HEK293 (cell line): ENCODE data around the gene NAXE.
A peak's percentile ranks its signal among the peaks of the same experiment; 100 is the strongest.

ENCODE experiments used
- CTCF ChIA-PET: fragments of 350-600 bp; formaldehyde crosslinking; extraction: SDS; loops from one replicate; lab custom pipeline; 2021; ENCODE audit warnings: antibody characterized with exemption; lab: Yijun Ruan, JAX
- POLR2A ChIA-PET: fragments of 300-600 bp; formaldehyde crosslinking; extraction: SDS; loops from one replicate; lab custom pipeline; 2020; ENCODE audit warnings: antibody characterized with exemption, inconsistent platforms; lab: Yijun Ruan, JAX
- H3K27ac ChIP-seq: fragments of 200-500 bp; sonication (Bioruptor generic); 2 replicates; pipeline ENCODE4 v1.5.1; 2014; ENCODE audit warnings: low read depth, low read length, control low read depth, inconsistent platforms; ENCODE audit errors: extremely low read depth
- H3K36me3 ChIP-seq, 2 experiments: fragments of 200-500 bp in 1 of 2; sonication (Bioruptor generic) in 1 of 2; 1 replicate in 1 of 2; 2 replicates in 1 of 2; pipeline ENCODE4 v1.5.1; 2014 to 2017; ENCODE audit warnings: inconsistent platforms in 2 of 2, low read length in 2 of 2; ENCODE audit not compliant: control insufficient read depth in 2 of 2, insufficient read depth in 1 of 2
- H3K4me1 ChIP-seq: fragments of 200-500 bp; sonication (Bioruptor generic); 2 replicates; pipeline ENCODE4 v1.5.1; 2014; ENCODE audit warnings: mild to moderate bottlenecking, low read length, inconsistent platforms; ENCODE audit not compliant: control insufficient read depth, insufficient read depth
- H3K4me3 ChIP-seq: 2 replicates; pipeline ENCODE4 v1.5.1; 2011; ENCODE audit warnings: low read depth, mild to moderate bottlenecking, control low read depth, low read length, moderate library complexity
- H3K9me3 ChIP-seq: fragments of 200-500 bp; sonication (Bioruptor generic); 2 replicates; pipeline ENCODE4 v1.5.1; 2014; ENCODE audit warnings: low read depth, low read length, inconsistent platforms; ENCODE audit not compliant: control insufficient read depth, insufficient read depth
- IKZF3 ChIP-seq: fragments of 450-650 bp; IDR thresholded peaks from 2 replicates; pipeline ENCODE4 v1.5.0; 2018; ENCODE audit warnings: missing biosample characterization, mild to moderate bottlenecking, missing genetic modification characterization, moderate library complexity
- OSR2 ChIP-seq: fragments of 450-650 bp; formaldehyde crosslinking; IDR thresholded peaks from 2 replicates; pipeline ENCODE4 v1.5.1; 2016; ENCODE audit warnings: missing biosample characterization, missing genetic modification characterization
- PRDM1 ChIP-seq: fragments of 450-650 bp; formaldehyde crosslinking; IDR thresholded peaks from 2 replicates; pipeline ENCODE4; 2016; ENCODE audit warnings: missing biosample characterization, missing genetic modification characterization
- RBAK ChIP-seq: fragments of 450-650 bp; formaldehyde crosslinking; IDR thresholded peaks from 2 replicates; pipeline ENCODE4 v1.5.1; 2016; ENCODE audit warnings: missing biosample characterization, missing genetic modification characterization
- SCRT1 ChIP-seq: fragments of 450-650 bp; formaldehyde crosslinking; IDR thresholded peaks from 2 replicates; pipeline ENCODE4 v1.5.1; 2016; ENCODE audit warnings: missing biosample characterization, missing genetic modification characterization, borderline replicate concordance
- SCRT2 ChIP-seq: fragments of 450-650 bp; formaldehyde crosslinking; IDR thresholded peaks from 2 replicates; pipeline ENCODE4 v1.5.1; 2016; ENCODE audit warnings: missing biosample characterization, missing genetic modification characterization
- SP7 ChIP-seq: fragments of 450-650 bp; formaldehyde crosslinking; IDR thresholded peaks from 2 replicates; pipeline ENCODE4 v1.5.1; 2016; ENCODE audit warnings: missing biosample characterization, missing genetic modification characterization
- ZEB2 ChIP-seq: fragments of 450-650 bp; formaldehyde crosslinking; IDR thresholded peaks from 2 replicates; pipeline ENCODE4 v1.5.1; 2016; ENCODE audit warnings: missing biosample characterization, missing genetic modification characterization
- ZFHX2 ChIP-seq: fragments of 450-650 bp; formaldehyde crosslinking; conservative IDR thresholded peaks from 2 replicates; pipeline ENCODE4 v1.5.1; 2016; ENCODE audit warnings: missing biosample characterization, missing genetic modification characterization
- ZIC2 ChIP-seq: fragments of 450-650 bp; formaldehyde crosslinking; IDR thresholded peaks from 2 replicates; pipeline ENCODE4 v1.5.1; 2016; ENCODE audit warnings: missing biosample characterization, missing genetic modification characterization
- ZNF112 ChIP-seq: fragments of 450-650 bp; formaldehyde crosslinking; IDR thresholded peaks from 2 replicates; pipeline ENCODE4 v1.5.0; 2017; ENCODE audit warnings: missing biosample characterization, missing genetic modification characterization
- ZNF133 ChIP-seq: fragments of 450-650 bp; formaldehyde crosslinking; IDR thresholded peaks from 2 replicates; pipeline ENCODE4 v1.5.1; 2016; ENCODE audit warnings: missing biosample characterization, missing genetic modification characterization
- ZNF184 ChIP-seq: fragments of 450-650 bp; IDR thresholded peaks from 2 replicates; pipeline ENCODE4 v1.5.1; 2018; ENCODE audit warnings: missing biosample characterization, mild to moderate bottlenecking, missing genetic modification characterization
- ZNF335 ChIP-seq: fragments of 450-650 bp; formaldehyde crosslinking; conservative IDR thresholded peaks from 2 replicates; pipeline ENCODE4 v1.5.1; 2016; ENCODE audit warnings: missing biosample characterization, missing genetic modification characterization
- ZNF341 ChIP-seq: fragments of 450-650 bp; formaldehyde crosslinking; IDR thresholded peaks from 2 replicates; pipeline ENCODE4; 2016; ENCODE audit warnings: low read depth, missing biosample characterization, missing genetic modification characterization
- ZNF362 ChIP-seq: fragments of 450-650 bp; formaldehyde crosslinking; IDR thresholded peaks from 2 replicates; pipeline ENCODE4 v1.5.1; 2016; ENCODE audit warnings: missing biosample characterization, missing genetic modification characterization
- ZNF366 ChIP-seq: fragments of 450-650 bp; formaldehyde crosslinking; conservative IDR thresholded peaks from 2 replicates; pipeline ENCODE4 v1.5.1; 2016; ENCODE audit warnings: missing biosample characterization, missing genetic modification characterization
- ZNF423 ChIP-seq: fragments of 450-650 bp; formaldehyde crosslinking; IDR thresholded peaks from 2 replicates; pipeline ENCODE4 v1.5.1; 2016; ENCODE audit warnings: missing biosample characterization, missing genetic modification characterization
- ZNF544 ChIP-seq: fragments of 450-650 bp; formaldehyde crosslinking; IDR thresholded peaks from 2 replicates; pipeline ENCODE4 v1.5.0; 2017; ENCODE audit warnings: missing biosample characterization, missing genetic modification characterization
- ZNF600 ChIP-seq: fragments of 450-650 bp; formaldehyde crosslinking; IDR thresholded peaks from 2 replicates; pipeline ENCODE4 v1.5.1; 2016; ENCODE audit warnings: missing biosample characterization, missing genetic modification characterization
- ZNF621 ChIP-seq: fragments of 450-650 bp; formaldehyde crosslinking; IDR thresholded peaks from 2 replicates; pipeline ENCODE4 v1.5.1; 2017; ENCODE audit warnings: missing biosample characterization, missing genetic modification characterization
- ZNF692 ChIP-seq: fragments of 450-650 bp; formaldehyde crosslinking; IDR thresholded peaks from 2 replicates; pipeline ENCODE4 v1.5.1; 2016; ENCODE audit warnings: missing biosample characterization, missing genetic modification characterization
- ZNF791 ChIP-seq: fragments of 450-650 bp; formaldehyde crosslinking; IDR thresholded peaks from 2 replicates; pipeline ENCODE4 v1.5.1; 2016; ENCODE audit warnings: missing biosample characterization, missing genetic modification characterization
- ZSCAN16 ChIP-seq: fragments of 450-650 bp; formaldehyde crosslinking; IDR thresholded peaks from 2 replicates; pipeline ENCODE4 v1.5.1; 2016; ENCODE audit warnings: missing biosample characterization, missing genetic modification characterization
- ZXDB ChIP-seq: fragments of 450-650 bp; formaldehyde crosslinking; IDR thresholded peaks from 2 replicates; pipeline ENCODE4 v1.5.1; 2016; ENCODE audit warnings: missing biosample characterization, missing genetic modification characterization
- TF ChIP-seq, protein P1 (sequence below): fragments of 450-650 bp; formaldehyde crosslinking; IDR thresholded peaks from 2 replicates; pipeline ENCODE4 v1.5.1; 2016; ENCODE audit warnings: missing biosample characterization, missing genetic modification characterization
- TF ChIP-seq, protein P2 (sequence below): fragments of 450-650 bp; formaldehyde crosslinking; IDR thresholded peaks from 2 replicates; pipeline ENCODE4 v1.5.1; 2016; ENCODE audit warnings: missing biosample characterization, missing genetic modification characterization
- TF ChIP-seq, protein P3 (sequence below): fragments of 450-650 bp; formaldehyde crosslinking; IDR thresholded peaks from 2 replicates; pipeline ENCODE4 v1.5.1; 2016; ENCODE audit warnings: missing biosample characterization, missing genetic modification characterization

Gene NAXE

GRCh38 chr1:156615946-156616345 lies 24.4 kb downstream of the NAXE start:
- H3K27ac ChIP-seq = 0 out of 2 replicates have a peak overlapping the region, but pooled peaks have one; percentile 0
- H3K36me3 ChIP-seq = no peaks in the 10 kb centered on the region
- no peaks in the 10 kb centered on the region for H3K9me3 ChIP-seq
- TF ChIP-seq ZNF600 = no peak
- no peak for TF ChIP-seq ZNF621 (tag by site-specific recombination)
- 0 out of 2 replicates have a peak, but pooled peaks have one; percentile 0 for TF ChIP-seq ZFHX2 (tag by site-specific recombination)
- H3K4me3 ChIP-seq = no peak overlapping the region
- ChIA-PET CTCF (interaction anchor here (0.6 to 8.1 kb wide), 4 partner anchors 10 to 72 kb away, joined by 3 to 95 read pairs (median 7); no protein-coding TSS in a partner anchor), POLR2A (interaction anchor here (0.8 kb wide), 2 partner anchors 8 to 29 kb away, joined by 3 to 4 read pairs; no protein-coding TSS in a partner anchor)
- peaks cover 5% of the 10 kb centered on the region for H3K4me1 ChIP-seq

GRCh38 chr1:156616463-156616862 lies 24.9 kb downstream of the NAXE start:
- H3K27ac ChIP-seq = 0 out of 2 replicates have a peak overlapping the region, but pooled peaks have one; percentile 0
- H3K4me3 ChIP-seq = no peak overlapping the region
- no peaks in the 10 kb centered on the region for H3K36me3 ChIP-seq
- ChIA-PET POLR2A (no interaction called here), CTCF (interaction anchor here (0.6 to 8.1 kb wide), 12 partner anchors 8 to 172 kb away, joined by 3 to 95 read pairs (median 5); partner anchors contain the start of gene TTC24)
- H3K9me3 ChIP-seq = no peaks in the 10 kb centered on the region
- peaks cover 5% of the 10 kb centered on the region for H3K4me1 ChIP-seq
- TF ChIP-seq ZNF341 (tag by site-specific recombination) = peak; percentile 82
- TF ChIP-seq, protein P1, sequence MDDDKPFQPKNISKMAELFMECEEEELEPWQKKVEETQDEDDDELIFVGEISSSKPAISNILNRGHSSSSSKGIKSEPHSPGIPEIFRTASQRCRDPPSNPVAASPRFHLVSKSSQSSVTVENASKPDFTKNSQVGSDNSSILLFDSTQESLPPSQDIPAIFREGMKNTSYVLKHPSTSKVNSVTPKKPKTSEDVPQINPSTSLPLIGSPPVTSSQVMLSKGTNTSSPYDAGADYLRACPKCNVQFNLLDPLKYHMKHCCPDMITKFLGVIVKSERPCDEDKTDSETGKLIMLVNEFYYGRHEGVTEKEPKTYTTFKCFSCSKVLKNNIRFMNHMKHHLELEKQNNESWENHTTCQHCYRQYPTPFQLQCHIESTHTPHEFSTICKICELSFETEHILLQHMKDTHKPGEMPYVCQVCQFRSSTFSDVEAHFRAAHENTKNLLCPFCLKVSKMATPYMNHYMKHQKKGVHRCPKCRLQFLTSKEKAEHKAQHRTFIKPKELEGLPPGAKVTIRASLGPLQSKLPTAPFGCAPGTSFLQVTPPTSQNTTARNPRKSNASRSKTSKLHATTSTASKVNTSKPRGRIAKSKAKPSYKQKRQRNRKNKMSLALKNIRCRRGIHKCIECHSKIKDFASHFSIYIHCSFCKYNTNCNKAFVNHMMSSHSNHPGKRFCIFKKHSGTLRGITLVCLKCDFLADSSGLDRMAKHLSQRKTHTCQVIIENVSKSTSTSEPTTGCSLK (tag by site-specific recombination) = no peak
- TF ChIP-seq ZNF366 = peak; percentile 63
- TF ChIP-seq ZNF184 (tag by site-specific recombination) = peak; percentile 25; the same call in 1 of the 2 replicates
- no peak for TF ChIP-seq ZNF791 (tag by site-specific recombination)
- TF ChIP-seq, protein P2, sequence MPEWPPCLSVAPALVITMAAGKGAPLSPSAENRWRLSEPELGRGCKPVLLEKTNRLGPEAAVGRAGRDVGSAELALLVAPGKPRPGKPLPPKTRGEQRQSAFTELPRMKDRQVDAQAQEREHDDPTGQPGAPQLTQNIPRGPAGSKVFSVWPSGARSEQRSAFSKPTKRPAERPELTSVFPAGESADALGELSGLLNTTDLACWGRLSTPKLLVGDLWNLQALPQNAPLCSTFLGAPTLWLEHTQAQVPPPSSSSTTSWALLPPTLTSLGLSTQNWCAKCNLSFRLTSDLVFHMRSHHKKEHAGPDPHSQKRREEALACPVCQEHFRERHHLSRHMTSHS (tag by site-specific recombination) = no peak
- TF ChIP-seq IKZF3 = peak; percentile 45; the same call in 1 of the 2 replicates
- TF ChIP-seq ZNF544 = peak; percentile 65; the same call in 1 of the 2 replicates
- 0 out of 2 replicates have a peak, but pooled peaks have one; percentile 13 for TF ChIP-seq ZNF133 (tag by site-specific recombination)
- no peak for TF ChIP-seq ZIC2 (tag by site-specific recombination)
- no peak for TF ChIP-seq ZSCAN16 (tag by site-specific recombination)
- TF ChIP-seq, protein P3, sequence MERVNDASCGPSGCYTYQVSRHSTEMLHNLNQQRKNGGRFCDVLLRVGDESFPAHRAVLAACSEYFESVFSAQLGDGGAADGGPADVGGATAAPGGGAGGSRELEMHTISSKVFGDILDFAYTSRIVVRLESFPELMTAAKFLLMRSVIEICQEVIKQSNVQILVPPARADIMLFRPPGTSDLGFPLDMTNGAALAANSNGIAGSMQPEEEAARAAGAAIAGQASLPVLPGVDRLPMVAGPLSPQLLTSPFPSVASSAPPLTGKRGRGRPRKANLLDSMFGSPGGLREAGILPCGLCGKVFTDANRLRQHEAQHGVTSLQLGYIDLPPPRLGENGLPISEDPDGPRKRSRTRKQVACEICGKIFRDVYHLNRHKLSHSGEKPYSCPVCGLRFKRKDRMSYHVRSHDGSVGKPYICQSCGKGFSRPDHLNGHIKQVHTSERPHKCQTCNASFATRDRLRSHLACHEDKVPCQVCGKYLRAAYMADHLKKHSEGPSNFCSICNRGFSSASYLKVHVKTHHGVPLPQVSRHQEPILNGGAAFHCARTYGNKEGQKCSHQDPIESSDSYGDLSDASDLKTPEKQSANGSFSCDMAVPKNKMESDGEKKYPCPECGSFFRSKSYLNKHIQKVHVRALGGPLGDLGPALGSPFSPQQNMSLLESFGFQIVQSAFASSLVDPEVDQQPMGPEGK = peak; percentile 83
- TF ChIP-seq SCRT2 (tag by site-specific recombination) = no peak
- TF ChIP-seq OSR2 (tag by site-specific recombination) = peak; percentile 69
- TF ChIP-seq ZNF362 (tag by site-specific recombination) = no peak
- no peak for TF ChIP-seq ZNF335 (tag by site-specific recombination)
- 0 out of 2 replicates have a peak, but pooled peaks have one; percentile 60 for TF ChIP-seq ZNF423 (tag by site-specific recombination)
- TF ChIP-seq RBAK (tag by site-specific recombination) = peak; percentile 82
- TF ChIP-seq ZEB2 (tag by site-specific recombination) = peak; percentile 66; the same call in 1 of the 2 replicates
- 0 out of 2 replicates have a peak, but pooled peaks have one; percentile 26 for TF ChIP-seq ZNF112 (tag by site-specific recombination)
- TF ChIP-seq SCRT1 = no peak
- TF ChIP-seq PRDM1 = peak; percentile 79
- TF ChIP-seq ZNF692 = peak; percentile 47
- TF ChIP-seq ZXDB (tag by site-specific recombination) = peak; percentile 78
- TF ChIP-seq SP7 (tag by site-specific recombination) = peak; percentile 74
